Vagina (tissue), 2 donors: ENCODE data around the gene KRTAP10-5.

Experiments used
- POLR2A ChIP-seq, 2 donors: fragments of 450-650 bp; IDR thresholded peaks; one replicate each; pipeline ENCODE4 v1.6.1; 2017; ENCODE audit warnings: antibody characterized with exemption in 2 of 2, mild to moderate bottlenecking in 2 of 2, moderate library complexity in 2 of 2
- TF ChIP-seq, protein P1 (sequence below), 3 experiments: fragments of 450-650 bp in 2 of 3; fragments of 200-600 bp in 1 of 3; sonication (generic) in 1 of 3; IDR thresholded peaks; one replicate each; pipeline ENCODE4 v1.5.1; 2017 to 2019; ENCODE audit warnings: antibody characterized with exemption in 3 of 3, mild to moderate bottlenecking in 2 of 3, moderate library complexity in 2 of 3

GRCh38 chr21:44557491-44558328 lies 22.7 kb downstream of the KRTAP10-5 start:
- TF ChIP-seq, protein P1, sequence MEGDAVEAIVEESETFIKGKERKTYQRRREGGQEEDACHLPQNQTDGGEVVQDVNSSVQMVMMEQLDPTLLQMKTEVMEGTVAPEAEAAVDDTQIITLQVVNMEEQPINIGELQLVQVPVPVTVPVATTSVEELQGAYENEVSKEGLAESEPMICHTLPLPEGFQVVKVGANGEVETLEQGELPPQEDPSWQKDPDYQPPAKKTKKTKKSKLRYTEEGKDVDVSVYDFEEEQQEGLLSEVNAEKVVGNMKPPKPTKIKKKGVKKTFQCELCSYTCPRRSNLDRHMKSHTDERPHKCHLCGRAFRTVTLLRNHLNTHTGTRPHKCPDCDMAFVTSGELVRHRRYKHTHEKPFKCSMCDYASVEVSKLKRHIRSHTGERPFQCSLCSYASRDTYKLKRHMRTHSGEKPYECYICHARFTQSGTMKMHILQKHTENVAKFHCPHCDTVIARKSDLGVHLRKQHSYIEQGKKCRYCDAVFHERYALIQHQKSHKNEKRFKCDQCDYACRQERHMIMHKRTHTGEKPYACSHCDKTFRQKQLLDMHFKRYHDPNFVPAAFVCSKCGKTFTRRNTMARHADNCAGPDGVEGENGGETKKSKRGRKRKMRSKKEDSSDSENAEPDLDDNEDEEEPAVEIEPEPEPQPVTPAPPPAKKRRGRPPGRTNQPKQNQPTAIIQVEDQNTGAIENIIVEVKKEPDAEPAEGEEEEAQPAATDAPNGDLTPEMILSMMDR (IDR thresholded peaks at IDR 0.05) = no peak
- TF ChIP-seq POLR2A (IDR thresholded peaks at IDR 0.05) = no peak
